Right ventricle myocardium superior (tissue), 1 donor: Measurements from ENCODE around the gene SMIM10. TPM values are rescaled to one million over a fixed set of nuclear protein-coding genes. Genes with fewer than 3 reads are reported as not detected.
"Not testable (repeated sequence)": the region's sequence is repeated elsewhere in the genome, so short reads cannot be mapped to it uniquely, and the experiment has no call there.

ENCODE experiments used
- ATAC-seq: fragments of 200-7000 bp; cut with Tn5 transposase; one replicate; pipeline ENCODE4 v1.9.1; 2020; ENCODE audit warnings: mild to moderate bottlenecking; ENCODE audit not compliant: poor library complexity
- DNase-seq: peaks from one replicate; pipeline ENCODE4 v3.0.0-alpha.2; 2020
- intact Hi-C: fragments of 100-400 bp; cut with DNase I; formaldehyde crosslinking; loops from one replicate; pipeline ENCODE4 v1.11.2; 2022
- long read RNA-seq: library from polyadenylated mRNA; unstranded; transcript quantifications from one replicate; pipeline ENCODE4 v2.0.0, GENCODE V29; 2021
- total RNA-seq: library from RNA; stranded (reverse); fragmentation: NEBNext Ultra II Directional; extraction: Animal tissue kit (Norgen Biotek cat#: 25700); gene quantifications from one replicate; pipeline ENCODE4 v1.2.1, GENCODE V29; 2021
- donor health status: DM: no; HTN: yes; CAD: no; lungs with severe emphysema.

The SMIM10 gene
- total RNA-seq, result 4.6 TPM
- long read RNA-seq, transcript SMIM10-201 (1 exons, 1,536 nt), result major isoform, 5 of 5 reads
- long read RNA-seq, partial matches to known transcripts, result 0 of 5 reads
- long read RNA-seq, other reads (novel, unspliced or antisense), result 0 of 5 reads

- ATAC-seq (peak; percentile 100), DNase-seq (peak; percentile 89)
- intact Hi-C loops, result no loop called here
Measured at GRCh38 chrX:134990801-134991481, at the start of gene SMIM10. Gene SMIM10 (plus strand): TSS chrX:134990991. CDS start chrX:134991096, 105 bp downstream.

- ATAC-seq, intact Hi-C loops: not testable (repeated sequence)
Measured at GRCh38 chrX:134946364-134946763, 44.4 kb upstream of the SMIM10 start.

GRCh38 chrX:134948333-134949241, 42.2 kb upstream of the SMIM10 start:
- ATAC-seq (no peak), DNase-seq (no peak)
- intact Hi-C loops, result no loop called here

More at GRCh38 chrX:134946364-134946763, 44.4 kb upstream of the SMIM10 start:
- not testable (repeated sequence) for DNase-seq

GRCh38 chrX:134949271-134949670, 41.5 kb upstream of the SMIM10 start:
- DNase-seq, result no peak
- no peak for ATAC-seq
- intact Hi-C loops, result no loop called here

GRCh38 chrX:134957836-134958235, 33.0 kb upstream of the SMIM10 start:
- ATAC-seq (no peak), DNase-seq (no peak)
- intact Hi-C loops, result no loop called here

- not testable (repeated sequence) for DNase-seq, ATAC-seq
- intact Hi-C loops, result loop anchor here (10.0 kb wide), 1 partner anchor 104 kb away; no protein-coding TSS in a partner anchor
Measured at GRCh38 chrX:134960366-134960765, 30.4 kb upstream of the SMIM10 start.

GRCh38 chrX:134963041-134963440, 27.8 kb upstream of the SMIM10 start:
- ATAC-seq (no peak), DNase-seq (no peak)
- intact Hi-C loops, result loop anchor here (10.0 kb wide), 1 partner anchor 102 kb away; no protein-coding TSS in a partner anchor

- ATAC-seq (no peak), DNase-seq (no peak)
- intact Hi-C loops, result loop anchor here (10.0 kb wide), 1 partner anchor 95 kb away; no protein-coding TSS in a partner anchor
Measured at GRCh38 chrX:134969726-134970125, 21.1 kb upstream of the SMIM10 start.

- no peak for ATAC-seq
- no peak for DNase-seq
- intact Hi-C loops, result no loop called here
Measured at GRCh38 chrX:134971926-134972325, 18.9 kb upstream of the SMIM10 start.

GRCh38 chrX:134975516-134975915, 15.3 kb upstream of the SMIM10 start:
- DNase-seq (no peak), ATAC-seq (no peak)
- intact Hi-C loops, result no loop called here

- no peak for ATAC-seq
- intact Hi-C loops, result no loop called here
- no peak for DNase-seq
Measured at GRCh38 chrX:134981910-134982309, 8.9 kb upstream of the SMIM10 start.

- no peak for DNase-seq
- ATAC-seq, result no peak
- intact Hi-C loops, result no loop called here
Measured at GRCh38 chrX:134982748-134983147, 8.0 kb upstream of the SMIM10 start.

GRCh38 chrX:134985479-134985878, 5.3 kb upstream of the SMIM10 start:
- ATAC-seq (no peak), DNase-seq (no peak)
- intact Hi-C loops, result no loop called here

GRCh38 chrX:134990475-134990800, 353 bp upstream of the SMIM10 start:
- ATAC-seq, result no peak
- intact Hi-C loops, result no loop called here
- DNase-seq, result no peak

GRCh38 chrX:134997646-134998045, 6.9 kb downstream of the SMIM10 start:
- DNase-seq (no peak), ATAC-seq (no peak)
- intact Hi-C loops, result no loop called here

- no peak for DNase-seq
- ATAC-seq, result no peak
- intact Hi-C loops, result no loop called here
Measured at GRCh38 chrX:134998246-134998645, 7.5 kb downstream of the SMIM10 start.

- DNase-seq (no peak), ATAC-seq (peak; percentile 52)
- intact Hi-C loops, result no loop called here
Measured at GRCh38 chrX:134999469-134999868, 8.7 kb downstream of the SMIM10 start.

- DNase-seq (no peak), ATAC-seq (no peak)
- intact Hi-C loops, result no loop called here
Measured at GRCh38 chrX:135000516-135000915, 9.7 kb downstream of the SMIM10 start.

- DNase-seq, result peak; percentile 94
- peak; percentile 99 for ATAC-seq
- intact Hi-C loops, result no loop called here
Measured at GRCh38 chrX:135003876-135004623, 13.3 kb downstream of the SMIM10 start.
